ENCODE measurements around the gene STMN3.
"Not testable (repeated sequence)": the region's sequence is repeated elsewhere in the genome, so short reads cannot be mapped to it uniquely, and the experiment has no call there.

Gene STMN3

GRCh38 chr20:63622096-63622495 is 31.1 kb downstream of the STMN3 start:
- no peak overlapping the region for H3K4me3 ChIP-seq
- TF ChIP-seq CTCF (IDR thresholded peaks at IDR 0.05) = no peak
- H3K27ac ChIP-seq = no peak overlapping the region
- no peak for DNase-seq (ENCODE audit: low spot score)

GRCh38 chr20:63620991-63621390 is 32.2 kb downstream of the STMN3 start:
- no peak overlapping the region for H3K4me3 ChIP-seq
- no peak for TF ChIP-seq CTCF (IDR thresholded peaks at IDR 0.05)
- H3K27ac ChIP-seq = no peak overlapping the region
- no peak for DNase-seq (ENCODE audit: low spot score)

GRCh38 chr20:63619505-63619904 is 33.7 kb downstream of the STMN3 start:
- TF ChIP-seq CTCF (IDR thresholded peaks at IDR 0.05) = no peak
- no peak overlapping the region for H3K4me3 ChIP-seq
- DNase-seq (ENCODE audit: low spot score) = no peak

GRCh38 chr20:63619086-63619485 is 34.1 kb downstream of the STMN3 start:
- no peak overlapping the region for H3K27ac ChIP-seq
- DNase-seq (ENCODE audit: low spot score) = no peak
- TF ChIP-seq CTCF (IDR thresholded peaks at IDR 0.05) = no peak
- H3K4me3 ChIP-seq = no peak overlapping the region

More at GRCh38 chr20:63619505-63619904, 33.7 kb downstream of the STMN3 start:
- H3K27ac ChIP-seq = no peak overlapping the region

- no peak overlapping the region for H3K4me3 ChIP-seq
- no peak overlapping the region for H3K27ac ChIP-seq
- no peak for DNase-seq (ENCODE audit: low spot score)
- no peak for TF ChIP-seq CTCF (IDR thresholded peaks at IDR 0.05)
These were observed 34.8 kb downstream of the STMN3 start for GRCh38 chr20:63618291-63618980.

GRCh38 chr20:63617876-63618265 is 35.4 kb downstream of the STMN3 start:
- Histone ChIP-seq H3K4me3 (no peak overlapping the region), H3K27ac (no peak overlapping the region)
- TF ChIP-seq CTCF (IDR thresholded peaks at IDR 0.05) = no peak
- DNase-seq (ENCODE audit: low spot score) = no peak

- no peak for DNase-seq (ENCODE audit: low spot score)
- no peak overlapping the region for H3K4me3 ChIP-seq
- H3K27ac ChIP-seq = no peak overlapping the region
- TF ChIP-seq CTCF (IDR thresholded peaks at IDR 0.05) = no peak
These were observed 35.9 kb downstream of the STMN3 start for GRCh38 chr20:63617092-63617875.

- not testable (repeated sequence) for H3K4me3 ChIP-seq; DNase-seq (ENCODE audit: low spot score); H3K27ac ChIP-seq
These were observed 39.2 kb downstream of the STMN3 start for GRCh38 chr20:63613863-63614594.
